NCI-H128 (cell line): ENCODE results near the gene KRT79.

Experiments
- DNase-seq: peaks from one replicate; lab custom pipeline; 2025; ENCODE audit not compliant: unreplicated experiment; lab: John Stamatoyannopoulos, UW

The KRT79 gene

GRCh38 chr12:52792185-52793029, 41.7 kb downstream of the KRT79 start:
- DNase-seq = no peak

- DNase-seq = no peak
These were observed 42.6 kb downstream of the KRT79 start for GRCh38 chr12:52791271-52792184.

GRCh38 chr12:52790427-52791270, 43.5 kb downstream of the KRT79 start:
- no peak for DNase-seq

- no peak for DNase-seq
These were observed 44.3 kb downstream of the KRT79 start for GRCh38 chr12:52789637-52790426.

- no peak for DNase-seq
These were observed 45.1 kb downstream of the KRT79 start for GRCh38 chr12:52788876-52789636.

GRCh38 chr12:52788192-52788875, 45.8 kb downstream of the KRT79 start:
- no peak for DNase-seq

GRCh38 chr12:52787324-52788191, 46.6 kb downstream of the KRT79 start:
- no peak for DNase-seq

GRCh38 chr12:52784909-52785308, 49.2 kb downstream of the KRT79 start:
- DNase-seq = no peak

- no peak for DNase-seq
These were observed 50.4 kb downstream of the KRT79 start for GRCh38 chr12:52783563-52784316.

GRCh38 chr12:52782502-52782901, 51.6 kb downstream of the KRT79 start:
- no peak for DNase-seq

GRCh38 chr12:52781399-52782082, 52.6 kb downstream of the KRT79 start:
- no peak for DNase-seq

GRCh38 chr12:52779914-52780313, 54.2 kb downstream of the KRT79 start:
- no peak for DNase-seq

- DNase-seq = no peak
These were observed 55.3 kb downstream of the KRT79 start for GRCh38 chr12:52778833-52779232.

GRCh38 chr12:52777566-52777965, 56.5 kb downstream of the KRT79 start:
- DNase-seq = no peak

- no peak for DNase-seq
These were observed 57.2 kb downstream of the KRT79 start, which contains the start of gene KRT76 for GRCh38 chr12:52776913-52777395. TSS of gene KRT76 (minus strand) at chr12:52777345. CDS start at chr12:52777291, 54 bp downstream.

- DNase-seq = no peak
These were observed 57.7 kb downstream of the KRT79 start for GRCh38 chr12:52776435-52776834.
